ENCODE results near the gene DCTPP1.
A peak's percentile ranks its signal among the peaks of the same experiment; 100 is the strongest.
"Not testable (repeated sequence)": the region's sequence is repeated elsewhere in the genome, so short reads cannot be mapped to it uniquely, and the experiment has no call there.

Gene DCTPP1

DNA sequence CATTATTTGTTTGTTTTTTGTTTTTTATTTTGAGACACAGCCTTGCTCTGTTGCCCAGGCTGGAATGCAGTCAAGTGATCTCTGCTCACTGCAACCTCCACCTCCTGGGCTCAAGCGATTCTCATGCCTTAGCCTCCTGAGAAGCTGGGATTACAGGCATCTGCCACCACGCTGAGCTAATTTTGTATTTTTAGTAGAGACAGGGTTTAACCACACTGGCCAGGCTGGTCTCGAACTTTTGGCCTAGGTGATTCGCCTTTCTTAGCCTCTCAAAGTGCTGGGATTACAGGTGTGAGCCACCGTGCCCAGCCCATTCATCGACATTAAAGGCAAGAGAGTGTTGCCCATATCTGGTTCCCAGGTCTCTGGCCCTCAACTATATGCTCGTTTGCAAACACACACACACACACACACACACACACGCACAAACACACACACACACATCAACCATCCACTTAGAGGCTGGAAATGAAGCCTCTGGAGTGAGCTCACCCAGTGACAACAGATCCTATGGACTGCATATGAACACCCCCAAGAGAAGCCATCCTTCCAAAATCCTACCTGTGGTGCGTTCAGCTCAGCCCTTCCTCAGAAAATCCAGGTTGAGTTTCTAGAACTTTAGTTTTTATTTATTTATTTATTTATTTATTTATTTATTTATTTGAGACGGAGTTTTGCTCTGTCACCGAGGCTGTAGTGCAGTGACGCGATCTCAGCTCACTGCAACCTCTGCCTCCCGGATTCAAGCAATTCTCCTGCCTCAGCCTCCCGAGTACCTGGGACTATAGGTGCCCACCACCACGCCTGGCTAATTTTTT, 28.1 kb upstream of the DCTPP1 start:
- Mint-ChIP-seq H3K27ac (peak overlapping the region; percentile 93), H3K4me1 (ENCODE audit: low read depth) (peaks cover 55% of the 10 kb centered on the region), H3K27me3 (no peaks in the 10 kb centered on the region), H3K9me3 (ENCODE audit: low read depth) (no peaks in the 10 kb centered on the region), H3K4me3 (peak overlapping the region; percentile 75), H3K36me3 (no peaks in the 10 kb centered on the region)

- Mint-ChIP-seq H3K36me3 (no peaks in the 10 kb centered on the region), H3K27ac (peak overlapping the region; percentile 89), H3K27me3 (no peaks in the 10 kb centered on the region), H3K4me3 (peak overlapping the region; percentile 20), H3K9me3 (ENCODE audit: low read depth) (no peaks in the 10 kb centered on the region), H3K4me1 (ENCODE audit: low read depth) (peaks cover 59% of the 10 kb centered on the region)
Observed at GRCh38 chr16:30457256-30457655, 27.4 kb upstream of the DCTPP1 start.

DNA sequence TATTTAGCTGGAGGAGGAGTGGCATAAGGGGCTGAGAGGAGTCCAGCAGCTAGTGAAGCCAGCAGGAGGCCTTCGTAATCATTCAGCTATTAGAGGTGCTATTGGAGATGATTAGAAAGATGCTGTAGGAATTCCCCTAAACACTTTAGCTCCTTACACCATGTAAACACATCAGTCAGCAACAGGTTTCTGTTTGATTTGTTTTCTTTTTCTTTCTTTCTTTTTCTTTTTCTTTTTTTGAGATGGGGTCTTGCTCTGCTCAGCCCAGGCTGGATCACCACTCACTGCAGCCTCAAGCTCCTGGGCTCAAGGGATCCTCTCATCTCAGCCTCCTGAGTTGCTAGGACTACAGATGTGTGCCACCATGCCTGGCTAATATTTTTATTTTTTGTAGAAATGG, 26.5 kb upstream of the DCTPP1 start:
- no peak overlapping the region for H3K4me3 Mint-ChIP-seq
- H3K36me3 Mint-ChIP-seq, result no peaks in the 10 kb centered on the region
- H3K4me1 Mint-ChIP-seq (ENCODE audit: low read depth), result peaks cover 56% of the 10 kb centered on the region
- H3K27me3 Mint-ChIP-seq, result no peaks in the 10 kb centered on the region
- no peaks in the 10 kb centered on the region for H3K9me3 Mint-ChIP-seq (ENCODE audit: low read depth)
- peak overlapping the region; percentile 89 for H3K27ac Mint-ChIP-seq

DNA sequence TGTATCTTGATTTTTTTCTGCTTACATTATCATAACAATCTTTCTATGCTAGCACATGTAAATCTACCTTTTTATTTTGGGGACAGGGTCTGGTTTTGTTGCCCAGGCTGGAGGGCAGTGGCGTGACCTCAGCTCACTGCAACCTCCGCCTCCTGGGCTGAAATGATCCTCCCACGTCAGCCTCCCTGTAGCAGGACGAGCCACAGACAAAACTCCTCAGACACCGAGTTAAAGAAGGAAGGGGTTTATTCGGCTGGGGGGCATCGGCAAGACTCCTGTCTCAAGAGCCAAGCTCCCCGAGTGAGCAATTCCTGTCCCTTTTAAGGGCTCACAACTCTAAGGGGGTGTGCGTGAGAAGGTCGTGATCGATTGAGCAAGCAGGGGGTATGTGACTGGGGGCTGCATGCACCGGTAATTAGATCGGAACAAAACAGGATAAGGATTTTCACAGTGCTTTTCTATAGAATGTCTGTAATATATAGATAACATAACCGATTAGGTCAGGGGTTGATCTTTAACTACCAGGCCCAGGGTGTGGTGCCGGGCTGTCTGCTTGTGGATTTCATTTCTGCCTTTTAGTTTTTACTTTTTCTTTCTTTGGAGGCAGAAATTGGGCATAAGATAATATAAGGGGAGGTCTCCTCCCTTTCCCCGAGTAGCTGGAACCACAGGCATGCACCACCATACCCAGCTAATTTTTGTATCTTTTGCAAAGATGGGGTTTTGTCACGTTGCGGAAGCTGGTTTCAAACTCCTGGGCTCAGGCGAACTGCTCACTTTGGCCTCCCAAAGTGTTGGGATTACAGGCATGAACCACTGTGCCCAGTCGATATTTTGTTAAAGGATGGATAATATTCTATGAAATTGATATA, 23.1 kb upstream of the DCTPP1 start:
- Mint-ChIP-seq H3K4me1 (ENCODE audit: low read depth) (peaks cover 53% of the 10 kb centered on the region), H3K27ac (peak overlapping the region; percentile 66)
- H3K36me3 Mint-ChIP-seq; H3K9me3 Mint-ChIP-seq (ENCODE audit: low read depth); H3K27me3 Mint-ChIP-seq; H3K4me3 Mint-ChIP-seq: not testable (repeated sequence)

DNA sequence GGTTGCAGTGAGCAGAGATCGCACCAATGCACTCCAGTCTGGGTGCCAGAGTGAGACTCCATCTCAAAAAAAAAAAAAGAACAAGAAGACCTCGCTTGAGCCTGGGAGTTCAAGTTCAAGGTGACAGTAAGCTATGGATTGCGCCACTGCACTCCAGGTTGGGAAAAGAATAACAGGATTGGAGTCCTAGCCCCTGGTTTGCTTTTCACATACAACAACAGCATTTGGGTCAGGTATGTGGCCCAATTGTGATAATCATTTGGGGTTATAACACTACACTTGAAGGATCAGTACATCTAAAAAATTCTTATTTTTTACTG, 19.2 kb upstream of the DCTPP1 start:
- H3K27ac Mint-ChIP-seq, result no peak overlapping the region
- H3K36me3 Mint-ChIP-seq, result peaks cover 3% of the 10 kb centered on the region
- H3K27me3 Mint-ChIP-seq, result no peaks in the 10 kb centered on the region
- H3K4me1 Mint-ChIP-seq (ENCODE audit: low read depth), result peaks cover 38% of the 10 kb centered on the region
- no peak overlapping the region for H3K4me3 Mint-ChIP-seq
- H3K9me3 Mint-ChIP-seq (ENCODE audit: low read depth), result no peaks in the 10 kb centered on the region

DNA sequence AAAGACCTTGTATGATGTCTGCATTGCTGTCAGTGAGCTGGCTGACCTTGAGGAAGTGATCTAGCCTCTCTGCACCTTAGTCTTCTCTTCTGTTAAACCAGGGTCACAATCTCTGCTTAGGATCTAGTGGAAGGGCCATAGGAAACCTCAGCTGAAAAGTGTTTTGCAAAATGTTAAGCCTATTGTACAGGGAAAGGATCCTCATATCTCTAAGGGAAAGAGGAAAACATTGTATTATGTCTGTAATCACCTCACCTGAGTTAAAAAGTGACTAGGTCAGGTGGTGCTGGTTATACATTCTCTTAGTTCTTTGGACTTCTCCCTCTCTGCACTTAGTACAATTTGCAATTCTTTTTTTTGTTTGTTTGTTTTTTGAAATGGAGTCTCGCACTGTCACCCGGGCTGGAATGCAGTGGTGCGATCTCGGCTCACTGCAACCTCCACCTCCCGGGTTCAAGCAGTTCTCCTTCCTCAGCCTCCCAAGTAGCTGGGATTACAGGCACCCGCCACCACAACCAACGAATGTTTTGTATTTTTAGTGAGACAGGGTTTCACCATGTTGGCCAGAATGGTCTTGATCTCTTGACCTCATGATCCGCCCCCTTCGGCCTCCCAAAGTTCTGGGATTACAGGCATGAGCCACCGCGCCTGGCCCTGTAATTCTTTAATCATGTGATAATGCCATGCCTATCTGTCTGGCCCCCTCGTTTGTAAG, 17.8 kb upstream of the DCTPP1 start:
- Mint-ChIP-seq H3K4me1 (ENCODE audit: low read depth) (peaks cover 48% of the 10 kb centered on the region), H3K36me3 (peaks cover 13% of the 10 kb centered on the region), H3K27ac (no peak overlapping the region), H3K4me3 (peak overlapping the region; percentile 54), H3K9me3 (ENCODE audit: low read depth) (no peaks in the 10 kb centered on the region), H3K27me3 (no peaks in the 10 kb centered on the region)

DNA sequence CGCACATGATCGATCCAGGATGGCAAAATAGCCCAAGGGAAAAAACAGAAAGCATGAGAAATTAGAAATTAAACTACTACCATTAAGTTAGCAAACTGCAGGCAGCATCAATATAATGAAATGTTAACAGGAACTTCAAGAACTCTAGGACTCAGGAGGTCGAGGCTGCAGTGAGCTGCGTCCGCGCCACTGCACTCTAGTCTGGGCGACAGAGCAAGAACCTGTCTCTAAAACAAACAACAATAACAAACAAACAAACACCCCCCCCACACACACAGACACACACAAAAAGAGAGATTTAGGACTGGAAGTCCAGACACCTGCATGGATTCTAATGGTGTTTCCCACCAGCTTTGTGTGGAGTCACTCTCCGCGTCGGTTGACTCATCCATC, 16.4 kb upstream of the DCTPP1 start:
- peak overlapping the region; percentile 98 for H3K27ac Mint-ChIP-seq
- H3K4me1 Mint-ChIP-seq (ENCODE audit: low read depth), result peaks cover 46% of the 10 kb centered on the region
- H3K4me3 Mint-ChIP-seq, result peak overlapping the region; percentile 93

GRCh38 chr16:30445408-30446202, 15.8 kb upstream of the DCTPP1 start, which contains the start of gene SEPHS2:
TSS of gene SEPHS2 (minus strand) at chr16:30445874. CDS start at chr16:30445727, 147 bp downstream.
- H3K9me3 Mint-ChIP-seq (ENCODE audit: low read depth), result no peaks in the 10 kb centered on the region
- peak within 1 kb of the TSS; percentile 93 for H3K4me3 Mint-ChIP-seq
- H3K4me1 Mint-ChIP-seq (ENCODE audit: low read depth), result peaks cover 41% of the 10 kb centered on the region
- H3K27ac Mint-ChIP-seq, result peak within 1 kb of the TSS; percentile 98
- H3K36me3 Mint-ChIP-seq, result peaks cover 13% of the 10 kb centered on the region
- H3K27me3 Mint-ChIP-seq, result no peaks in the 10 kb centered on the region

More for the DNA sequence above, 16.4 kb upstream of the DCTPP1 start:
- H3K27me3 Mint-ChIP-seq, result no peaks in the 10 kb centered on the region
- H3K36me3 Mint-ChIP-seq, result peaks cover 13% of the 10 kb centered on the region
- no peaks in the 10 kb centered on the region for H3K9me3 Mint-ChIP-seq (ENCODE audit: low read depth)

DNA sequence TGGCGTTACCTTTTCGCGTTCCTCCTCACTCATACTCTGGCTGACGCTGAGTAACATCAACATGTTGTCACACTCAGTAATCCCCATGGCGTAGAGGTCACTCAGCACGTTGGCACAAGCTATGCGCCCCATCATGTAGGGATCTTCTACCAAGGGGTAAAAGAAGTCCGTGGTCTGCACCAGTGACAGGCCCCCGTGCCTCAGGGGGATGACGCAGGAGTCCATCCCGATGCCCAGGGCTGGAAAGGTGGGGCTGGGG, 15.2 kb upstream of the DCTPP1 start:
- Mint-ChIP-seq H3K9me3 (ENCODE audit: low read depth) (no peaks in the 10 kb centered on the region), H3K4me3 (peak overlapping the region; percentile 93), H3K36me3 (peaks cover 13% of the 10 kb centered on the region), H3K27ac (peak overlapping the region; percentile 72), H3K4me1 (ENCODE audit: low read depth) (peaks cover 36% of the 10 kb centered on the region), H3K27me3 (no peaks in the 10 kb centered on the region)

- Mint-ChIP-seq H3K9me3 (ENCODE audit: low read depth) (no peaks in the 10 kb centered on the region), H3K36me3 (peaks cover 13% of the 10 kb centered on the region), H3K4me3 (peak overlapping the region; percentile 93), H3K4me1 (ENCODE audit: low read depth) (peaks cover 33% of the 10 kb centered on the region), H3K27me3 (no peaks in the 10 kb centered on the region), H3K27ac (peak overlapping the region; percentile 72)
Observed at GRCh38 chr16:30444231-30445148, 14.7 kb upstream of the DCTPP1 start.

GRCh38 chr16:30443631-30444030, 13.8 kb upstream of the DCTPP1 start:
- Mint-ChIP-seq H3K27ac (peak overlapping the region; percentile 58), H3K9me3 (ENCODE audit: low read depth) (no peaks in the 10 kb centered on the region), H3K4me3 (peak overlapping the region; percentile 93), H3K36me3 (peaks cover 13% of the 10 kb centered on the region), H3K27me3 (no peaks in the 10 kb centered on the region), H3K4me1 (ENCODE audit: low read depth) (peaks cover 31% of the 10 kb centered on the region)

DNA sequence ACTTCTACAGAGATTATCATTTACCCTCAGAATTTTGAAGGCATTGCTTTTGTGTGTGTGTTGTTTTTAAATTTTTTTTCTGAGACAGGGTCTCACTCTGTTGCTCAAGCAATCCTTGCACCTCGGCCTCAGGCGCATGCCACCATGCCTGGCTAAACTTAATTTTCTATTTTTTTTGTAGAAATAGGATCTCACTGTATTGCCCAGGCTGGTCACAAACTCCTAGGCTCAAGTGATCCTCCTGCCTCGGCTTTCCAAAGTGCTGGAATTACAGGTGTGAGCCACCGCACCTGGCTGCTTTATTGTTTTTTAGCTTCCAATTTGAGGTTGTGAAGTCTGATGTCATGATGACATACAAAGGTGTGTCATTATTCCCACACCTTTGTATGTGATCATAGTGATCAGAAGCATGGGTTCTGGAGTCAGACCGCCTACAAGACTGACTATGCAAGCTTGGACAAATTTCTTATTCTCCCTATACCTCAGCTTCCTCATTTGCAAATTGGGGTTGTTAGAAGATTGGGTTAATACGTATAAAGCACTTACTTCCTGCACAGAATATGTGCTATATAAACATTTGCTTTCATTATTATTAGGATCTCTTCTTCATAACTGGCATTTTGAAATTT, 10.0 kb upstream of the DCTPP1 start:
- no peak overlapping the region for H3K4me3 Mint-ChIP-seq
- H3K36me3 Mint-ChIP-seq, result peaks cover 11% of the 10 kb centered on the region
- no peaks in the 10 kb centered on the region for H3K27me3 Mint-ChIP-seq
- H3K4me1 Mint-ChIP-seq (ENCODE audit: low read depth), result peaks cover 22% of the 10 kb centered on the region
- H3K27ac Mint-ChIP-seq, result no peak overlapping the region
- H3K9me3 Mint-ChIP-seq (ENCODE audit: low read depth), result no peaks in the 10 kb centered on the region

GRCh38 chr16:30438835-30439234, 9.0 kb upstream of the DCTPP1 start:
- H3K36me3 Mint-ChIP-seq, result peaks cover 8% of the 10 kb centered on the region
- peaks cover 20% of the 10 kb centered on the region for H3K4me1 Mint-ChIP-seq (ENCODE audit: low read depth)
- no peak overlapping the region for H3K4me3 Mint-ChIP-seq
- no peak overlapping the region for H3K27ac Mint-ChIP-seq
- no peaks in the 10 kb centered on the region for H3K9me3 Mint-ChIP-seq (ENCODE audit: low read depth)
- H3K27me3 Mint-ChIP-seq, result no peaks in the 10 kb centered on the region

Data from activated naive CD8-positive, alpha-beta T cell (primary cell).